Mesenteric fat pad (tissue), 1 donor: ENCODE measurements around the gene RNF10. TPM values are rescaled to one million over a fixed set of nuclear protein-coding genes. Genes with fewer than 3 reads are reported as not detected.
"Not testable (repeated sequence)": the region's sequence is repeated elsewhere in the genome, so short reads cannot be mapped to it uniquely, and the experiment has no call there.

ENCODE experiments used
- DNase-seq: peaks from one replicate; pipeline ENCODE4 v3.0.0-alpha.2; 2020; ENCODE audit warnings: low spot score
- total RNA-seq: library from RNA; stranded (reverse); fragmentation: NEBNext Ultra II Directional; extraction: Animal tissue kit (Norgen Biotek cat#: 25700); gene quantifications from one replicate; pipeline ENCODE4 v1.2.1, GENCODE V29; 2021
- donor health status: DM: yes; HTN: yes; CAD: no.

The RNF10 gene
- total RNA-seq, 1 donor from 2014 or later, result 224 TPM

DNA sequence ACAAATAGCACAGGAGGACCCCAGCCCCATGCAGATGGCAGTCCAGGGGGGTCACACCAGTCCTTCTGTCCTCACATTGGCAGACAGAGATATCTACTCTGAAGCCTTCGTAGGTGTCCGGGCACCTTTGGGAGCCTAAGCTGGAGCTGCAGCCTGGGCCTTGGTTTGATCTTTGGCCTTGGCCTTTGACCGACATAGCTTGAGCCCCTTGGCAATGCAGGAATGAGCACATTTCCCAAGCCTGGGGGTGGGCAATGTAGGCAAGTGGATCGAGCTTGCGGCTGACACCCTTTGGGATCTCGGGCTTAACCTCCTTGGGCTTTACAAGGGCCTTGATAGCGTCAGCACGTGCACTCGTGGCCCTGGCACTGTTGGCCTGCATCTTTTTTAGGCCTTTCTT is 11.6 kb upstream of the RNF10 start:
- DNase-seq, result no peak

DNA sequence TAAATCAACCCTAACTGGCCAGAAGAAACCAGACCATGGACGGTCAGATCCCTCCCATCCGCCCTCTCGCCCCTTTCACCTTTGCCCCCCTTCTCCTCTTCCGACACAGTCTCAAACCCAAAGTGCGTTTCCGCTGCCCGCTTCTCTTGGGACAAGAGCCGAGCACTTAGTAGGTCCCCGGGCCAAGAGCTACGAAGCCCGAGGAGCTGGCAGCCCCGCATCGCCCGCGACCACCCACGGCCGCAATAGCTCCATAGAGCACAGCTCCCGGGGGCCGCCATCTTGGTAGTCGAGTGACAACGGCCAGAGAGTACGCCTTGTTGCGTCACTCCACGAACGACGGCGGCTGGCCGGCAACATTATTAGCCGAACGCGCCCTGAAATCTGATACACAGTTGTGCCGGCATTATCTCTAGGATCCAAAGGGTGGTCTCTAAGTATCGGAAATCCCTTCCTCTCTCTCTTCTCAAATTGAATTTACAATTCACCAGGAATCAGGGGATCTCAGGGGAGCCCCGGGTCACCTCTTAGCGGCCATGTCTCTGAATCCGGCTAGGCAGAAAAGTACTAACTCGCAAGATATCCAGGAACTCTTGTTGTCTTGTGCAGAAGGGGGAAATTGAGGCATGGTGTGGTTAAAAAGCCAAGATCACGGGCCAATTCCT is 5.2 kb upstream of the RNF10 start, which contains the start of gene COQ5:
TSS of gene COQ5 (minus strand) at position 298 of the 665 bp plus-strand sequence. CDS start at position 281, 17 bp downstream.
- DNase-seq, result peak; percentile 97

DNA sequence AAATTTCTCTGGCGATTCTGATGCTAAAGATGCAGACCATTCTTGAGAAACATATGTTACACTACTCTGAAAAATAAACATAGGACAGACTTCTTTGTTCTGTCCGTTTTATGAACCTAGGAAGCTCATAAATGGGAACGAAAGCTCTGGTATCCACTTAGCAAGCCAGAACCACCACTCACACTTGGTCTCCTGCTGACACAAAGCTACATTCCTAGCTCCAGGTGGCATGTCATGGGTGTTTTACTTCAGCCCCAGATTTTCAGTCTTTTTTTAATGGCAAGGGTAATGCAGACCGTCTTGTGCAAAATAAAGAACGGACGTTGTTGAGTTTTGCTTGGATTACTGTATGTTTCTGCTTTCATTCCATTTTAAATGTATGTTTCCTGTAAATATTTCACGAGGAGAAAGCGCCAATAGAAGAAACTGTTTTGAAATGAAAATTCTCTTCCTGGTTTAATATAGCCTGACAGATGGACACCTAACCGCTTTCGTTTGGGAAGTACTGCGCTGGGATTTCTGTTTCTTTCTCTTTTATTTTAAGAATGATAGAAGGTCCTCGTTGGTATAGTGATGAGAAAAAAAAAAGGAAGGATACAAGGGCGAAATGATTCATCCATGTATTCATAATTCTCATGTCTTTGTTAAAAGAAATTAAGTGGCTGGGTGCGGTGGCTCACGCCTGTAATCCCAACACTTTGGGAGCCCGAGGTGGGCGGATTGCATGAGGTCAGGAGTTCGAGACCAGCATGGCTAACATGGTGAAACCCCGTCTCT is 4.3 kb upstream of the RNF10 start:
- no peak for DNase-seq

DNA sequence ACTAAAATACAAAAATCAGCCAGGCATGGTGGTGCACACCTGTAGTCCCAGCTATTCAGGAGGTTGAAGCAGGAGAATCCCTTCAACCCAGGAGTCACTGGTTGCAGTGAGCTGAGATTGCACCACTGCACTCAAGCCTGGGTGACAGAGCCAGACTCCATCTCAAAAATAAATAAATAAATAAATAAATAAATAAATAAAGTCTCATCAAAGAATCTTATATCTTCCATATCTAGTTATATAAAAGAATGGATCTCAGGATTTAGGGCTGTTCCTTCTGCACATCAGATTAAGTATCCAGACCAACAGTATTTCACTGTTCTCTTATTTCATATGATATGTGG is 3.8 kb upstream of the RNF10 start:
- DNase-seq, result not testable (repeated sequence)

DNA sequence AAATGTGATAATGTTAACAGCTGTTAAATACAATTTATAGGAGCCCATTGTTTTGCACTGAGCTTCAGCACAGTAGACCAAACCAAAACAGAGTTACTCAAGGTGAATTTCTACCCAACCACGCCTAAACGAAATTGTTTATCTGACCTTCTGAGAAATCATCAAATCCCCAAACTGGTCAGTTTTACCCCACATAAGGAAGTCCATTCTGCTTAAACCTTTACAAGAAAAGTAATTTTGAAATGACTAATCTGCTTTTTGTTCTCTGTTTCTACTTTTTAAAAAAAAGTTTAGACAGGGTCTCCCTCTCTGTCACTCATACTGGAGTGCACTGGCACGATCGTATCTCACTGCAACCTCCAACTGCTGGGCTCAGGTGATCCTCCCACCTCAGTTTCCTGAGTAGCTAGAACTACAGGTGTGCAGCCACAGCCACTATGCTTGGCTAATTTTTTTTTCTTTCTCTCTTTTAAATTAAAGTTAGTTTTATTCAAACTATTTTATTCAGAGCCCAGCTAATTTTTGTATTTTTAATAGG is 1.4 kb upstream of the RNF10 start:
- no peak for DNase-seq

DNA sequence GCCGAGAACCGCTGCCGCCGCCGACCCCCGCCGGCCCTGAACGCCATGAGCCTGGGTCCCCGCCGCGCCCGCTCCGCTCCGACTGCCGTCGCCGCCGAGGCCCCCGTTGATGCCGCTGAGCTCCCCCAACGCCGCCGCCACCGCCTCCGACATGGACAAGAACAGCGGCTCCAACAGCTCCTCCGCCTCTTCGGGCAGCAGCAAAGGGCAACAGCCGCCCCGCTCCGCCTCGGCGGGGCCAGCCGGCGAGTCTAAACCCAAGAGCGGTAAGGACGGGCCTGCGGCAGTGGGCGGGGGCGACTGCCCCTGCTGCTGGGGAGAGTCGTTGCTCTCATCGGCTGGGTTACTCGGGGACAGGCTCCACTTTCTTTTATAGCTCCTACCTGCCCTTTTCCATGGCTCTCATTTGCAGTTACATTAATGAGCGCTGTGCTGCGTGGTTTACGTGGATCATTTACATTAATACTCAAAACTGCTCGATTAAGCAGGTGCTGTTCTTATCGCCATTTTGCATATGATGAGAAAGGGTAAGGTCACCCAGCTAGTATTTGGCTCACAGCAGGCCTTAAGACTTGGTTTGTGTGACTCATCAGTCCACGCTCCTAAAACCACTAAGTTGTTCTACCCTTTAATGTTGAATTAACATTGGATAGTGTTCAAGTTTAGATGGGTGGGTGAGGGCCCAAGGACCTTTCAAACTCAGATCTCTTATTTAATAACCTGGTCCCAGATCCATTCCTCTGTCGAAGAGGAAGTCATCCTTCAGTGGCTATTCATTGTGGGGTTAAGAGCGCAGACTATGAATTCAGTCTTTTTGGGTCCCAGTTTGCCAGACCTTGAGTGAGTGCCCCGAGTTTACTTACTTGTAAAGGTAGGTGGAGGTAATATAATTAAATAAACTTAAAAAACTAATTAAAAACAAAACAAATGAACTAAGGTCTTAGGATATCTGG is 823 bp downstream of the RNF10 start:
- DNase-seq, result no peak

DNA sequence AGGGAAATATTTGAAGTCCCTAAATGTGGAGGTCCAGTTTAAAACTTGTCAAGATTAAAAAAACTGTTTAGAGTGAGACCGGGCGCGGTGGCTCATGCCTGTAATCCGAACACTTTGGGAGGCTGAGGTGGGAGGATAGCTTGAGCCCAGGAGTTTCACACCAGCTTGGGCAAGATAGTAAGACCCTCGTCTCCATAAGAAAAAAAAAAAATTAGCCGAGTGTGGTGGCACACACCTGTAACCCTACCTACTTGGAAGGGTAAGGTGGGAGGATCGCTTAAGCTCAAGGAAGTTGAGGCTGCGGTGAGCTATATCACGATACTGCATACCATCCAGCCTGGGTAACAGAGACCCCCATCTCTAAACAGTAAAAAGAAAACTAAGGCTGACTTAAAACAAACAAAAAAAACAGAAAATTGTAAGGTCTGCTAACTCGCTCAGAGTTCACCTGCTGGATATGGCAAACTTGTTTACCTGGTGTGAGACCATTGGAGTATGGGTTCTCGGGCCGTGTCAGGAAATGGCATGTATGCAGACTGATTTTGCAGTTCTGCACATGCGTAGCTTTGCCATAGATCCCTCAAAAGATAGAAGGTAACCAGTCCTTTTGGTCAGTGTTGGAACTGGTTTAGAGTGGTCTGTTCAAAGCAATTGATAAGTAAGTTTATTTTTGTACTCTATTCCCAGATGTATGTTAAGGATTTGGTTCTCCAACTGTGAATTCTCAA is 2.1 kb downstream of the RNF10 start:
- DNase-seq, result no peak

DNA sequence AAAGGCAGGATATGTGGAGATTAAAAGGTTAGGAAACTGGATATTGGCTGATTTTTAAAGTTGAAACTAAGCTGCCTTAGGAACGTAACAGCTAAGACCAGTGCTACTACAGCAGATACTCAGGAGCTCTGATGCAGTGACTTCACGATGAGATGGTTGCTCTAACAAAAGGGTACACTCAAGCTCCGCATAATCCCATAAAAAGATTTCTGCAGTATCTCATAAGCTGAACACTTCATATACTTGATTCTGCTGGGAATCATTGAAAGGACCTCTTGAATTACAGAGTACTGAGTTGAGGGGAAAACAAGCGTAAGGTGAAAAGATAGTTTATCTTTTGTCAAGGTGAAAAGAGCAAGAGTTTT is 3.7 kb downstream of the RNF10 start:
- no peak for DNase-seq

DNA sequence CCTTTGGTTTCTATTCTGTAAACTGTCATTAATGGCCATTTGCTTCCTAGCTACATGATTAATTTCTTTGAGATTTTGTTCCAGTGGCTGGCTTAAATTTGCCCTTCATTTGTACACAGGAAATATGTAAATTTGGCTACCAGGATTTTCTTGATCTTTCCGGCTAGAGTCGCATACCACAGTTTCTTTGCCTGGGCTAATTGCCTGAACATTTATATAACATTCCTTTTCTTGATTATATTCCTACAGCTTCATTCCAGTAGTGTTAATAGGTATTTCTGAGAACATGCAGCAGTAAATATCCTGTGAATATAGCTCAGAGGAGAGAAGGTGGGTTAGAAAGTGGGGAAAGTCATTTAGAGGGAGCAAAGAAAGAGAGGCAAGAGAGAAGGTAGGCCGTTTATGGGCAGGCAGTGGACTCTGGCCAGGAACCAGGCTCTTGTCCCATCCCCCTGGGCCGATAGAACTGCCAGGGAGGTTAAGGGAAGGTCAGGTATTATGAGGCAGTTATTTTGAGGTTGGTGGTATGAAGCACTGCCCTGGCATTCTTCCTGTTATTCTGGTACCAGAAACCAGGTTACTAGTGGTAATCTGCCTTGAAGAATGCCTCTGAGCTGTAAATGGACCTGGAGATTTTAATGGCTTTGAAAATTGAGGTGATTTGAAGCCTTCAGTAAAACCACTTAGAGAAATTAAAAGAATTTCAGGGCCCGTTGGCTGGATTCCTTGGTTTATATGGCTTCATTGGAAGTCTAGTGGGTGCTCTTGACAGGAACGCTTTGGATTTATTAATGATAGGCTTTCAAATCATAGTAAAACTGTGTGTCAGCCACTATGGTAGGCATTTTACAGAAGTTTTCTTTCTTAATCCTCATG is 4.4 kb downstream of the RNF10 start:
- no peak for DNase-seq

DNA sequence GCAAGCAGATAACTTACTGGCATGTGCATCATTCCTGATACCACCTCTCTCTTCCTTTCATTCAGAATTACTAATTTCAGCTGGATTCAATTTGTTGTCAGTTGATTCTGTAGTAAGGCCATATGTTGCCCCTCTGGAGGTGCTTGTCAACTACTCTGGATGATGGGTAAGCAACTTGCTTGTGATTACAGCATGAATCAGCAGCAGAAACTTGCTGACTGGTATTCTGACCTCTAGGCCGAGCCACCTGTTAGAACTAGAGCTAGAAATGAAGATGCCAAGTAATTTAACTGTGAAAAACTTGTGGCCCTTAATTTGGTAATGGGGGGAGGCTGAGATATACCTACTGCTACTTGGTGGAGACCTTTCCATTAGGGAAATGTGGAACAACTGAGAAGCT is 5.1 kb downstream of the RNF10 start:
- DNase-seq, result no peak

DNA sequence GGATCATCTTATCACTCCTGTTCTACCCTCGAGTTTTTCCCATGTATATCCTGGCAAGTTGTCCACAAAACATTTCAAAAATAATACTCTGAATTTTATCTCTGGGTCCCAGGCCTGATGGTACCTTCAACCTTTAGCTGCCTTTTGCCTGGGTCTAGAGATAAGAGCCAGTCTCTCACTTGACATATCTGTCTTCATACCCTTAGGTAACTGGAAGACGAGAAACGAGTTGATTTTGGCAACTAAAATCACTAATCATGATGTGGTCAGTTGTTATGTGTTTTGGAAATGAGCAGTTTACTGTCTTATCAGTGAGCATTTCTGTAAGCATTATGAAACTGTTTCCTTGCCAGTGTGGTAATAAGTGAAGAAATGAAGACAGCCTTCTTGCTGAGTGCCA is 6.3 kb downstream of the RNF10 start:
- no peak for DNase-seq

DNA sequence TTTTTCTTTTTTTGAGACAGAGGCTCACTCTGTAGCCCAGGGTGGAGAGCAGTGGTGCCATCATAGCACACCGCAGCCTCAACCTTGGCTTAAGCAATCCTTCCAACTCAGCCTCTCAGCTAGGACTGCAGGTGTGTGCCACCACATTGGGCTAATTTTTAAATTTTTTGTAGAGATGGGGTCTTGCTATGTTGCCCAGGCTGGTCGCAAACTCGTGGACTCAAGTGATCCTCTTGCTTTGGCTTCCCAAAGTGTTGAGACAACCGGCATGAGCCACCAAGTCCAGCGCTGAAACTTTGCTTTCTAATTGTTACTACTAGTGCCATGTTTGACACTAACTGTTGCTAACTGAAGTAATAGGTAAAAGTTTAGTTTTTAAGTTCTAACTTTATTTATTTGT is 8.0 kb downstream of the RNF10 start:
- no peak for DNase-seq

DNA sequence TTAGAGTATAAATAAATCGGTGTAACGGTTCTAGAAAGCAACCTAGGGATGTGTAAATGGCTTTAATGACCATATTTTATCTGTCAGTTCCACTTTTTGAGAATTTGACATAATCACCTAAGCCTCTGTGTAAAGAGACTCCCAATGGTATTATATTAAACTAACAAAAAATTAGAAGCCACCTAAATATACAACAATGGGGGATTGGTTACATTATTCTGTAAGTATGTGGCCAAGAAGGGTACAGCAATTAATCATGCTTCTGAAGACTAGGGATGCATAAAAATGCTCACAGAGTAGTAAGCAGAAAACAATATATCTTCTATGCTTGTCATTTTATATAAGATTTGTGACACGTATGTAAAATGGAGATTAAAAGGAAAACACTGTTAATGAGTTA is 10.5 kb downstream of the RNF10 start:
- DNase-seq, result no peak

DNA sequence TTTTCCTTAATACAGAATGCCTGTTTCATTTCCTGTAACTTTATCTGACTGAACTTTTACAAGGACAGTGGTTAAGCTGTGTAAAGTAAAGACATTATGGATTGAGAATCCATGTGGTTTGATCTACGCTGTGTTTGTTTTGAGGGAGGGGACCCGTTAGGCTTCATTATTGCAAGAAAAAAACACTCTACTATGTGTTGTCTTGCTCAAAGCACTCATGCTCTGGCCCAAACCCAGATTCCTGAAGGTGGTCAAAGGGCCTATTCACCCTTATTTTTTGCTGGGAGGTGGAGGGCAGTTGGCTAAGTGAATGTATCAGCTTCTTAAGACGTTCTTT is 11.9 kb downstream of the RNF10 start:
- no peak for DNase-seq

DNA sequence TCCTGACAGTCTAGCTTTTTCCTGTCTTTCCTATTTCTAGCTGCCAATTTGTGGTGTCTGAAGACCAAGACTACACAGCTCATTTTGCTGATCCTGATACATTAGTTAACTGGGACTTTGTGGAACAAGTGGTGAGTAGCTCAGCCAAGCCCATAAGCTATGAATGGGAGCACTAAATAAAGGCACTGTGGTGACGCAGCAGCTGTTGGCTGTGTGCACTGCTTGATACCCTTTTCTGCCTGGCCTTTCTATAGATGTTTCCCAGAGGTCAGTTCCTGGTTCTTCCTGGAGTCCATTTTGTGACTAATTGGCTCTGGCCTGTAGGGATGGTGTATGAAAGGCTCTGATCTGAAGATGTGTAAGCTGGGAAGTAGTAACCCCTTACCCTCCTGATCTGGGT is 20.5 kb downstream of the RNF10 start:
- no peak for DNase-seq

DNA sequence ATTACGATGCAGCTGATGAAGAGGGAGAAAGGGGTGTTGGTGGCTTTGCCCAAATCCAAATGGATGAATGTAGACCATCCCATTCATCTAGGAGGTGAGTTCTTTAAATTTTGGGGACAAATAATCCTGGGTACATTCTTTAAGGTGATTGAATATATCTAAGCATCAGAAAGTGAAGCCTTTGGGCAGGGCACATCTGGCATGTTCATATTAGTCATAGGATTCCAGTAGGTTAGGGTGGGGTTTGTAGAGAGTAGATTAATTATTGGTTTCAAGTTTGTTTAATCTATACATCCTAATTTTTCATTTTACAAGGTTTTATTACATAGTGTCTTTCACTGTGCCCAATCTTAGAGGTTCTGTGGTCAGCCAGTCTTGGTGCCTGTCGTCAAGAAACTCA is 23.4 kb downstream of the RNF10 start:
- no peak for DNase-seq

DNA sequence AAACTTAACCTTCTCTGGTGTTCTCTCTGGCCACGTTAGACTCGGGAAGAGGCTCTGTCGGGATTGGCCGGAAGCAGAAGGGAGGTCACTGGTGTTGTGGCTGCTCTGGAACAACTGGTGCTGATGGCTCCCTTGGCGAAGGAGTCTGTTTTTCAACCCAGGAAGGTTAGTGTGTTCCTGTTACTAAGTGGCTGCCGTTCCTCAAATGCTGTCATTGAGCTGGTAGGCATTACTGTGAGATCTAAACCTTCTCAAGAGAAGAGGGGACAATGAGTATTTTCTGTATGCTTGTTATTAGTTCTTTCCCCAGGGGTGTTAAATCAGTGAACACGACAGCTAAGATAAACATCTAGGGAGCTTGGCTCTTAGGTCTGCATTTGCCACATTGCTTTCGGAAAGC is 28.8 kb downstream of the RNF10 start:
- DNase-seq, result no peak

DNA sequence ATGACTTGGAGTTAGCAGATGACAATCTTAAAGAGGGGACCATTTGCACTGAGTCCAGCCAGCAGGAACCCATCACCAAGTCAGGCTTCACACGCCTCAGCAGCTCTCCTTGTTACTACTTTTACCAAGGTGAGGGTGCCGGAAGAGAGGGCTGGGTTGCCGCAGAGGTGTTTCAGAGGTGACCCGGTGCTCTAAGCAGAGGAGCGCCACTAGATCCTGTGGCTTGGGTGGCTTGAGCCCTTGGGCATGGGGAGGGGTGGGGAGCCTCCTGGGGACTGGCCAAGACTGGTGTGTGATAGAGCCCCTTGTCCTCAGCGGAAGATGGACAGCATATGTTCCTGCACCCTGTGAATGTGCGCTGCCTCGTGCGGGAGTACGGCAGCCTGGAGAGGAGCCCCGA is 29.3 kb downstream of the RNF10 start:
- no peak for DNase-seq

DNA sequence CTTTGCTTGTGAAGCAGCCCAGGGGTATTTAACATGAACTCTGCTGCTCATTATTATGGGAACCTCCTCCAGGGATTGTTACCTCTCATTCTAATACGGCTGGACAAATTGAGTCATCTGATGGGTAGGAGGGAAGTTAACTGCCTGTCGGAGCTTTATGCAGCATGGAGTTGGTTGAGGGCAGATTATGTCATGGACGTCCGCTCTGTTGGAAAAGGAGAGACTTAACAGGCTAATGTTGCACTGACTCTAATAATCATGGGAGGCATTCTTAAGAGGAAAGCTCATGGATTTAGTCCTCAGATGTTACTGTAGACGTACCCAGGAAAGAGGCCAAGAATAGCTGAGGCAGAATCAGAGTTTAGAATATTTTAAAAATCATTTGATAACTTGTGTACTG is 37.1 kb downstream of the RNF10 start:
- no peak for DNase-seq

DNA sequence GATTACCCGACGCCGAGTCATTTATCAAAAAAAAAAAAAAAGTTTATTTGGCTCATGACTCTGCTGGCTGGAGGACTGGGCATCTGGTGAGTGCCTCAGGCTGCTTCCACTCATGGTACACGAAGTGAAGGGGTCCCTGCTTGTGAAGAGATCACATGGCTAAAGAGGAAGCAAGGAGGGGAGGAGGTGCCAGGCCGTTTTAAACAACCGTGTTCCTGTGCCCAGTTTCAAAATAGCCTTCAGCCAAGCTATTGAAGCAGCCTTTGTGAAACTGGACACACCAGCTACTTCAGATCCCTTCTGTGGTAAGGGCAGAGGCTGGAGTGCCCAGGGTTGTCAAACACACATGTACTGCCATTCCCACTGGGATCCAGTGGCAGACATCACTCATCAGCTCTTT is 39.4 kb downstream of the RNF10 start:
- DNase-seq, result no peak
